Calu3 (cell line): ENCODE measurements around the gene SRP9. TPM values are rescaled to one million over a fixed set of nuclear protein-coding genes. Genes with fewer than 3 reads are reported as not detected.
"Not testable (repeated sequence)": the region's sequence is repeated elsewhere in the genome, so short reads cannot be mapped to it uniquely, and the experiment has no call there.

Experiments
- BruUV-seq: library from RNA; stranded (reverse); fragments of 400-500 nt; replicated peaks from 2 replicates; lab custom pipeline; 2021; lab: Mats Ljungman, UMichigan
- CTCF ChIA-PET: fragments of 300-600 bp; sonication (Branson Sonifier 250); formaldehyde crosslinking; loops from one replicate; lab custom pipeline; 2022; ENCODE audit warnings: antibody characterized with exemption; lab: Charles Lee
- DNase-seq: peaks from one replicate; pipeline ENCODE4 v3.0.0; 2022
- H3K27ac Mint-ChIP-seq: one replicate; pipeline ENCODE4 v1.8.0; 2022; ENCODE audit warnings: mixed read lengths; ENCODE audit not compliant: unreplicated experiment
- H3K27me3 Mint-ChIP-seq: one replicate; pipeline ENCODE4 v1.8.0; 2022; ENCODE audit warnings: mixed read lengths; ENCODE audit not compliant: unreplicated experiment
- H3K36me3 Mint-ChIP-seq: one replicate; pipeline ENCODE4 v1.8.0; 2022; ENCODE audit warnings: mild to moderate bottlenecking, moderate library complexity, mixed read lengths; ENCODE audit not compliant: insufficient read depth, unreplicated experiment
- H3K4me1 Mint-ChIP-seq: one replicate; pipeline ENCODE4 v1.8.0; 2022; ENCODE audit warnings: mild to moderate bottlenecking, low read depth, mixed read lengths; ENCODE audit not compliant: unreplicated experiment
- H3K4me3 Mint-ChIP-seq: one replicate; pipeline ENCODE4 v1.8.0; 2022; ENCODE audit warnings: mild to moderate bottlenecking, low read depth, moderate library complexity, mixed read lengths; ENCODE audit not compliant: unreplicated experiment
- H3K9me3 Mint-ChIP-seq: one replicate; pipeline ENCODE4 v1.8.0; 2022; ENCODE audit warnings: low read depth, mixed read lengths; ENCODE audit not compliant: unreplicated experiment
- intact Hi-C: fragments of 100-400 bp; cut with micrococcal nuclease; formaldehyde crosslinking; loops from one replicate; pipeline ENCODE4 v1.10.0; 2022; ENCODE audit not compliant: unreplicated experiment
- total RNA-seq: library from RNA; stranded (reverse); gene quantifications from 2 replicates; pipeline ENCODE4 v1.2.3, GENCODE V29; 2022
- TF ChIP-seq, protein P1 (sequence below): fragments of 200-600 bp; IDR thresholded peaks from one replicate; pipeline ENCODE4 v1.8.0; 2022; ENCODE audit warnings: antibody characterized with exemption; ENCODE audit not compliant: unreplicated experiment

The SRP9 gene
- total RNA-seq, 1 experiment from 2014 or later: 312 TPM

DNA sequence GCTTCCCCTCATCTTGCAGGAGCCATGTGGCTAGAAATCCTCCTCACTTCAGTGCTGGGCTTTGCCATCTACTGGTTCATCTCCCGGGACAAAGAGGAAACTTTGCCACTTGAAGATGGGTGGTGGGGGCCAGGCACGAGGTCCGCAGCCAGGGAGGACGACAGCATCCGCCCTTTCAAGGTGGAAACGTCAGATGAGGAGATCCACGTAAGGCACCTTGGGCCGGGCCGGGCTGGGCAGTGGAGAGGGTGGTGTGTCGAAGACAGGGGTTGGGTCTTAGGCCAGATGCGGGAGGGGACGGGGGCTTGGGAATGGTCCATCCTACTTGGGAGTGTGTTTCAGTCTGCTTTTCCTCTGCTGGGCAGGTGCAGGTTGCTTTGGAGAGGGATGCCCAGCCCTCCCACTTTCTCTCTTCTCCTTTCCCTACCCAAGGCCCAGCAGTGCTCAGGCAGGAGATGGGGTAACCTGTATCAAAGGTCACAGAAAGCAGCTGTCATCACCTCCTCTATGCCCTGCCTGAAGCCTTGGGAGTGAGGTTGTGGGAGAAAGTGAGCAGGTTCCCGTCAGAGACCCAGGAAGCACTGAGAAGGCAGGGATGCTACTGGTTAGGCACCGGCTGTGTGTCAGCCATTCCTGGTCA is 51.2 kb downstream of the SRP9 start:
- no peak for DNase-seq
- CTCF ChIA-PET: interaction anchor here (0.6 to 0.8 kb wide), 3 partner anchors 14 to 1956 kb away, joined by 3 to 5 read pairs (median 3); no protein-coding TSS in a partner anchor
- BruUV-seq: no TSS peak
- Mint-ChIP-seq H3K9me3 (no peaks in the 10 kb centered on the region), H3K36me3 (peaks cover 18% of the 10 kb centered on the region), H3K27me3 (no peaks in the 10 kb centered on the region), H3K4me3 (no peak overlapping the region), H3K4me1 (no peaks in the 10 kb centered on the region), H3K27ac (no peak overlapping the region)
- intact Hi-C loops: no loop called here
- TF ChIP-seq, protein P1, sequence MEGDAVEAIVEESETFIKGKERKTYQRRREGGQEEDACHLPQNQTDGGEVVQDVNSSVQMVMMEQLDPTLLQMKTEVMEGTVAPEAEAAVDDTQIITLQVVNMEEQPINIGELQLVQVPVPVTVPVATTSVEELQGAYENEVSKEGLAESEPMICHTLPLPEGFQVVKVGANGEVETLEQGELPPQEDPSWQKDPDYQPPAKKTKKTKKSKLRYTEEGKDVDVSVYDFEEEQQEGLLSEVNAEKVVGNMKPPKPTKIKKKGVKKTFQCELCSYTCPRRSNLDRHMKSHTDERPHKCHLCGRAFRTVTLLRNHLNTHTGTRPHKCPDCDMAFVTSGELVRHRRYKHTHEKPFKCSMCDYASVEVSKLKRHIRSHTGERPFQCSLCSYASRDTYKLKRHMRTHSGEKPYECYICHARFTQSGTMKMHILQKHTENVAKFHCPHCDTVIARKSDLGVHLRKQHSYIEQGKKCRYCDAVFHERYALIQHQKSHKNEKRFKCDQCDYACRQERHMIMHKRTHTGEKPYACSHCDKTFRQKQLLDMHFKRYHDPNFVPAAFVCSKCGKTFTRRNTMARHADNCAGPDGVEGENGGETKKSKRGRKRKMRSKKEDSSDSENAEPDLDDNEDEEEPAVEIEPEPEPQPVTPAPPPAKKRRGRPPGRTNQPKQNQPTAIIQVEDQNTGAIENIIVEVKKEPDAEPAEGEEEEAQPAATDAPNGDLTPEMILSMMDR: no peak

- intact Hi-C loops: no loop called here
- Mint-ChIP-seq H3K27me3 (no peaks in the 10 kb centered on the region), H3K4me3 (no peak overlapping the region), H3K36me3 (peaks cover 29% of the 10 kb centered on the region), H3K4me1 (no peaks in the 10 kb centered on the region), H3K27ac (no peak overlapping the region), H3K9me3 (no peaks in the 10 kb centered on the region)
- no TSS peak for BruUV-seq
- DNase-seq: no peak
- CTCF ChIA-PET: no interaction called here
- TF ChIP-seq, protein P1: no peak
These were observed 53.2 kb downstream of the SRP9 start for GRCh38 chr1:225830841-225831240.

GRCh38 chr1:225834417-225835329 is 57.0 kb downstream of the SRP9 start:
- intact Hi-C loops: no loop called here
- no peak overlapping the region for H3K4me3 Mint-ChIP-seq
- CTCF ChIA-PET: interaction anchor here (0.7 to 1.2 kb wide), 4 partner anchors 23 to 360 kb away, joined by 3 to 7 read pairs (median 3); no protein-coding TSS in a partner anchor
- peak overlapping the region; percentile 14 for H3K27ac Mint-ChIP-seq
- no peaks in the 10 kb centered on the region for H3K4me1 Mint-ChIP-seq
- no peaks in the 10 kb centered on the region for H3K27me3 Mint-ChIP-seq
- TF ChIP-seq, protein P1: no peak
- H3K36me3 Mint-ChIP-seq: peaks cover 37% of the 10 kb centered on the region
- H3K9me3 Mint-ChIP-seq: no peaks in the 10 kb centered on the region
- no peak for DNase-seq
- no TSS peak for BruUV-seq

DNA sequence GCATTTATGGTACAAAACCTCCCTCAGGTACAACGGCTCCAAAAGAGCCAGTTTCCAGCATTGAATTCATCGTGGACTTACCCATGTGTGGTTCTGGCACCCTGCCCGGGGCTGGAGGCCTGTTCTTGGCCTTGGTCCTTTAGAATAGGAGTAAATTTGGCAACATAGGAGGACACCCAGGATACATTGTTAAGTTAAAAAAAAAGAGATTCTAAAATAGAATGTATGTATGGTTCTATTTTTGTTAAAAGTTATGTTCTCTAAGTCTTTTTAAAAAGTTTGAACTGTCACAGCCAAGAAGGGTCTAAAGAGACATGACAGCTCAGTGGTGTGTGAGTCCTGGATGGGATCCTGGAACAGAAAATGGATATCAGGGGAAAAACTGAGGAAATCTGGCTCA is 58.2 kb downstream of the SRP9 start:
- Mint-ChIP-seq H3K4me1 (no peaks in the 10 kb centered on the region), H3K27me3 (no peaks in the 10 kb centered on the region), H3K27ac (no peak overlapping the region), H3K4me3 (no peak overlapping the region), H3K9me3 (no peaks in the 10 kb centered on the region), H3K36me3 (peaks cover 49% of the 10 kb centered on the region)
- intact Hi-C loops: no loop called here
- BruUV-seq: no TSS peak
- CTCF ChIA-PET: interaction anchor here (0.7 kb wide), 2 partner anchors 22 to 382 kb away, joined by 3 to 5 read pairs; no protein-coding TSS in a partner anchor
- DNase-seq: no peak
- TF ChIP-seq, protein P1: no peak

GRCh38 chr1:225836296-225836695 is 58.7 kb downstream of the SRP9 start:
- H3K9me3 Mint-ChIP-seq, BruUV-seq, H3K4me3 Mint-ChIP-seq, DNase-seq, CTCF ChIA-PET, intact Hi-C loops, H3K27ac Mint-ChIP-seq, H3K27me3 Mint-ChIP-seq, H3K4me1 Mint-ChIP-seq: not testable (repeated sequence)
- peaks cover 53% of the 10 kb centered on the region for H3K36me3 Mint-ChIP-seq
